NOMO-1 treated with dmso at 0.1 percent for 144 hours (cell line): ENCODE results near the gene ELP5.

ENCODE experiments used
- DNase-seq: peaks from one replicate; lab custom pipeline; 2025; ENCODE audit not compliant: unreplicated experiment; lab: John Stamatoyannopoulos, UW

ELP5 gene

GRCh38 chr17:7218758-7219157 lies 33.3 kb upstream of the ELP5 start:
- DNase-seq, result no peak

GRCh38 chr17:7219229-7219811 lies 32.7 kb upstream of the ELP5 start:
- DNase-seq, result no peak

DNA sequence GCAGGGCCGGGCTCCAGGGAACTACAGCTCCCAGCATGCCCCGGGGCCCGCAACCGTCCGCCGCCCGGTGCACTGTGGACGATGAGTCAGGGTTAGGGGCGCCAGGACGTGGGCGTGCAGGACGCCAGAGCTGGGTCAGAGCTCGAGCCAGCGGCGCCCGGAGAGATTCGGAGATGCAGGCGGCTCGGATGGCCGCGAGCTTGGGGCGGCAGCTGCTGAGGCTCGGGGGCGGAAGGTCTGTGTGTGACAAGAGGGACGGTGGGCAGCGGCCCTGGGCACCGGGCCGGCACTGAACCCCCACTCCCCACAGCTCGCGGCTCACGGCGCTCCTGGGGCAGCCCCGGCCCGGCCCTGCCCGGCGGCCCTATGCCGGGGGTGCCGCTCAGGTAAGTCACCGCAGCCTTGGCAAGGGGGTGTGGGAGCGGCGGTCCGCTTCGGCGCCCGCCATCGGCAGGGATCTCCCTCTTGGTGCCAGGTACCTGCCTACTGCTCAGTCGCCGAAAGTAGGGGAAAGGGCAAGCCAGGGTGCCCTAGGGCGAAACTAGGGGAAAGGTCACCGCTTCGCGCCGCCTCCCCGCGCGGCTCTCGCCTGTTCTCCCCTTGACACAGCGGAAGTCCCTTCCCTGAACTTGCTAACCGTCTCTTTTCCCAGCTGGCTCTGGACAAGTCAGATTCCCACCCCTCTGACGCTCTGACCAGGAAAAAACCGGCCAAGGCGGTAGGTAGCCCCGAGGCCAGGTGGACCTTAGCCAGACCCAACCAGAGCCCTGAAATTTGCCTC lies 32.0 kb upstream of the ELP5 start, which contains the start of the genes ACADVL and DLG4:
Gene ACADVL, plus strand, starts transcription at position 127 of the 781 bp plus-strand sequence. Its CDS starts 47 bp downstream, at position 174.
Gene DLG4, minus strand, starts transcription at position 25 of the 781 bp plus-strand sequence.
- DNase-seq, result peak; percentile 61

DNA sequence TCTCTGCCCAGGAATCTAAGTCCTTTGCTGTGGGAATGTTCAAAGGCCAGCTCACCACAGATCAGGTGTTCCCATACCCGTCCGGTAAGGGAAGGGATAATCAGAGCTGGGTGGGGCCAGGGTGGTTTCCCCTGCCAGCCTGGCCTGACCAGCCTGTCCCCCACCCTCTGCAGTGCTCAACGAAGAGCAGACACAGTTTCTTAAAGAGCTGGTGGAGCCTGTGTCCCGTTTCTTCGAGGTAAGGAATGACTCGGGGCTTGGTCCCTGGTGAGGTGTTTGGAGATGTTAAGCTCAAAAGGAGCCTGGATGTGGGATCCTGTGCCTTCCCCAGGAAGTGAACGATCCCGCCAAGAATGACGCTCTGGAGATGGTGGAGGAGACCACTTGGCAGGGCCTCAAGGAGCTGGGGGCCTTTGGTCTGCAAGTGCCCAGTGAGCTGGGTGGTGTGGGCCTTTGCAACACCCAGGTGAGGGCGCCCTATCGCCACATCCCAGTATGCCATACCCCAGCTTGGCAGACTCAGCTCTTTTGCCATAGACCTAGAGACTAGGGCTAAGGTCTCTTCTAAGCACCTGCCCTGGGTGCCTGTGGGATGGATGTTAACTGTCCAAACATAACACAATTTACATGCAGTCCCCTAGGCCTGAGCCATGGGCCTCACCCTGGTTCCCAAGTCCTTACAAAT lies 31.3 kb upstream of the ELP5 start:
- peak; percentile 43 for DNase-seq

DNA sequence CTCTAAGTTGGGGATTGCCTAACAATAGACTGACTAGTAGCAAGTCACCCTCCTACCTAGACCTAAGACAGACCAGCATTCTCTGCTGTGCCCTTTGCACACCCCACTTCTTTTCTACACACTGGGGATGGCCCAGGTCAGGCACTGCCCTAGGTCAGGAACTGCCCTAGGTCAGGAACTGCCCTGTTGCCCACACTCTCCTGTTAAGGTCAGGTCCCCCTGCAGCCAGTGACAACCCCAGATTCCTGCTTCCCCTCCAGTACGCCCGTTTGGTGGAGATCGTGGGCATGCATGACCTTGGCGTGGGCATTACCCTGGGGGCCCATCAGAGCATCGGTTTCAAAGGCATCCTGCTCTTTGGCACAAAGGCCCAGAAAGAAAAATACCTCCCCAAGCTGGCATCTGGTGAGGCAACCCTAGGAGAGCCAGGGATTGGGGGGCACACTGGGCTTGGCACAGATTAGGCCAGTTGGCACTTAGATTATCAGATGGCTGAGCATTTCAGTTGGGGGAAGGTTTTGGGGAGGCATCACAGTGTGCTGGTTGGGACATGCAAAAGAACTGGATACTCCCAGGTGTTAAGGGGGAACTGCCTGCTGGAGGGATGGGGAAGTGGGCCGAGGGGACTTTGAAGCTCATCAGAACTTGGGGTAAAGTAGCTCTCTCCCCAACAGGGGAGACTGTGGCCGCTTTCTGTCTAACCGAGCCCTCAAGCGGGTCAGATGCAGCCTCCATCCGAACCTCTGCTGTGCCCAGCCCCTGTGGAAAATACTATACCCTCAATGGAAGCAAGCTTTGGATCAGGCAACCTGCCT lies 30.5 kb upstream of the ELP5 start:
- DNase-seq, result no peak

DNA sequence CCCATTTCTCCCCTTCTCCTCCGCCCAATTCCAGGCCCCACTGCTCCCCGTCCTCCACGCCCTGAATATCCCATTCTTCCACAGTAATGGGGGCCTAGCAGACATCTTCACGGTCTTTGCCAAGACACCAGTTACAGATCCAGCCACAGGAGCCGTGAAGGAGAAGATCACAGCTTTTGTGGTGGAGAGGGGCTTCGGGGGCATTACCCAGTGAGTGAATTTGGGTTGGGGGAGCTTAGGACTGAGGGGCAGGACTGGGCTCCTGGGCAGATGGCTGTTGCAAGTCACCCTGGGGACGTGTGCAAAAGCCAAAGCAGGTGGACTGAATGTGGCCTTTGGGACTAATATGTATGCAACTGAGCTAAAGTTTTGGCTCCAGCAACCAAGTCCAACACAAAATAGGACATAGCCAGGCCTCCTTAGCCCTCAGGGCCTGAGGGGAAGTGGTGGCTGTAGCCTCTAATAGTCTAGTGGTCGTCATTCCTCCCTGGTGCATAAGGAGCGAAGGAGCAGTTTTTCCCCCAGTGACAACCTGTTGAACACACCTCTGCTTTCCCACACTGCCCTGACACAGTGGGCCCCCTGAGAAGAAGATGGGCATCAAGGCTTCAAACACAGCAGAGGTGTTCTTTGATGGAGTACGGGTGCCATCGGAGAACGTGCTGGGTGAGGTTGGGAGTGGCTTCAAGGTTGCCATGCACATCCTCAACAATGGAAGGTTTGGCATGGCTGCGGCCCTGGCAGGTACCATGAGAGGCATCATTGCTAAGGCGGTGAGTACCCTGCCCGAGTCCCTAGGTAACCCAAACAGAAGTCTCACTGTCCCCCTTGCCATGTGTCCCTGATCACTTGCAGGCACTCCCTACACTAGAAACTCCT lies 29.7 kb upstream of the ELP5 start:
- DNase-seq, result no peak

DNA sequence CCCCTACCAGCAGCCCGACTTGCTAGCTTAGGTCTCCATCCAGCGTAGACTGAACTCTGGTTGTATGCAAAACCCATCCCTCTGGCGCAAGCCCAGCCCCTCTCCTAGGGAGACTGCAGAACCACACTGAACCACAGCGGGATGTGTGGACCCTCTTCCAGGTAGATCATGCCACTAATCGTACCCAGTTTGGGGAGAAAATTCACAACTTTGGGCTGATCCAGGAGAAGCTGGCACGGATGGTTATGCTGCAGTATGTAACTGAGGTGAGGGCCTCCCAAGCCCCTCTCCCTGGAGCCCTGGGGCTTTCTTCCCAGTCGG lies 29.1 kb upstream of the ELP5 start:
- no peak for DNase-seq

- no peak for DNase-seq
Observed at GRCh38 chr17:7223375-7223774, 28.6 kb upstream of the ELP5 start.

DNA sequence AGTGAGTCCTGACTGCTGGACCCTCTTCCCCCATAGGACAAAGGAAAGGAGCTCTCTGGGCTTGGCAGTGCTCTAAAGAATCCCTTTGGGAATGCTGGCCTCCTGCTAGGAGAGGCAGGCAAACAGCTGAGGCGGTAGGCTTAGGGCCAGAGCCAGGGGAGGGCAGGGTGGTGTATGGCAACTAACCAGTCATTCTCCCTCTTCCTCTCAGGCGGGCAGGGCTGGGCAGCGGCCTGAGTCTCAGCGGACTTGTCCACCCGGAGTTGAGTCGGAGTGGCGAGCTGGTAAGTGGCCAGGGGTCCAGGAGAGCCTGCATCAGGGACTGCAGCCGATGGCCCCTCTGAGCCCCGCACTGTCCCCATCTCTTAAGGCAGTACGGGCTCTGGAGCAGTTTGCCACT lies 27.9 kb upstream of the ELP5 start:
- DNase-seq, result no peak

- DNase-seq, result no peak
Observed at GRCh38 chr17:7224661-7225111, 27.3 kb upstream of the ELP5 start.

DNA sequence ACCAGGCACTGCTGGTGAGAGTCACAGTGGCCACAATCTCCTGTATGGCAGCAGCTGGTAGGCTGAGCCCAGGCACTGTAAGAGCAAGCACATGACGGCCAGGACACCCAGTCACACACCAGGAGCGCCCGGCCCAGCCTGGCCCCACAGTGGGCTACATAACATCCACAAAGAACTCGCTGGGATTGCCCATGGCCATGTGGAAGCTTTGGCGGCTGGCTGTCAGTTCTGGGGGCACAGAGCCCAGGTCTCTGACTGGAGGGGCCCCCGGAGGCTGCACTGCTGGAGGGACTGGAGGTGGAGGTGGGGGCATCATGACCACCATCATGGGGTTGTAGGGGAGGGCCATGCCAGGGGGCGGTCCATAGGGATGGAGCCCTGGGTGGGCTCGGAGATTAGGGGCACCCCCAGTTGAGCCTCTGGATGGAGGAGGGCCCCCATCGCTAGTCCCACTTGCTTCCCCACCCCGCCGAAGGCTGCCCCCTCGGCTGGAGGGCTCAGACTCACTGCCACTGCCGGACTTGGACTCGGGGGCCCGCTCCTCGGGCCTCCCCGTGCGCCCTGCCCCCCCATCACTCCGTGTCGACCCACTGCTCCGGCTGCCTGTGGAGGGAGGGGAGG lies 26.2 kb upstream of the ELP5 start:
- no peak for DNase-seq

DNA sequence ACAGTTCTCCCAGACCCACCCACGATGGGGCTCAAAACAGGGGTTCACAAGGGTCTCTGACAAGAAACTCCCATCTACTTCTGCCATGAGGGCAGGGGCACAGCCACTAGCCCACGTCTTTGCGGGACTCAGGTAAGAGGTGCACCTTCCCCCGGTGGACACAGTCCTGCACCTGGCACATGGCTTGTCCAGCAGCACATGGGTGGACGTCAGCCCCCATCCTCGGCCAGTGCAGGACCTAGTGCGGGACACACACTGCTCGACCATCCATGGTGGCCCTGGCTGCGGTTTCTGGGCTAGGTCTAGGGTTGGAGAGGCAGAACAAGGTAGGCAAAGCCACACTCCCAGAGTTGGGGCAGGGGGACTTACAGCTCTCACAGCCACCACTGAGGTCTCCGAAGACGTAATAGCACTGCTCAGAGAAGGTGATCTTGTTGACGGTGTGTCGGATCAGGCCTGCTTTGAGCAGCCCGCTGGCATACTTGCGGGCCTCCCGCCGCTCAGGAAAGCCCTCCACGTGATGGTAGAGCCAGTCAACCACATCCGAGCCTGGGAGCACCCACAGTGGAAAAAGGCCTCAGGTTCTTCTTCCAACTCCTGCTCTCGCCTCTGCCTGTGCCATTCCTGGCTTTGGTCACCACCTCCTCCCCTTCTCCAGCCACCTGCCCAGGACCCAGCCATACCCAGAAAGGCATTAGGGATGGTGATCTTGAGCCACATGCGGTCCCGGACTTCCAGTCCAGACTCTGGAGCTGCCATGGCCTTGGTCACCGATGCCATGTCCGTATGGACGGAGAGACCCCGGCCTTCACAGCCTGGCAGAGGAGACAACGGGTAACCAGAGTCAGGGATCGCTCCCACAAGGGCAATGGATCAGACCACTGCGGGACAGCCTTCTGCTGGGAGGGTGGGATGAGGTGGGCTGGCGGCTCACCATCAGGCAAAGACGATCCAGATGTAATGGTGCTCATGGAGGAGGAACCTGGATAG lies 25.0 kb upstream of the ELP5 start:
- DNase-seq, result no peak

DNA sequence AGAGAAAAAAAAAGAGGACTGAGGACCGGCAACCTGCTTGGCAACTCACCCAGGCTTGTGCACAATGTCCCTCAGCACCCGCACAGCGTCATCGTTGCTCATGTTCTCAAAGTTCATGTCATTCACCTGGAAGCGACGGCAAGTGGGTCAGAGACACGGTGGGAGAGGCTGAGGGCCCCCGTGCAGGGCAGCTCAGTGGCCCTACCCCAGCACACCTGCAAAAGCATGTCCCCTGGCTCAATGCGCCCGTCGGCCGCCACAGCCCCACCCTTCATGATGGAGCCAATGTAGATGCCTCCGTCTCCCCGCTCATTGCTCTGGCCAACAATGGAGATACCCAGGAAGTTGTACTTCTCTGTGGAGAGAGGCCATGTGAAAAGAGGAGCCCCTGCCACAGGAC lies 23.1 kb upstream of the ELP5 start:
- DNase-seq, result no peak

DNA sequence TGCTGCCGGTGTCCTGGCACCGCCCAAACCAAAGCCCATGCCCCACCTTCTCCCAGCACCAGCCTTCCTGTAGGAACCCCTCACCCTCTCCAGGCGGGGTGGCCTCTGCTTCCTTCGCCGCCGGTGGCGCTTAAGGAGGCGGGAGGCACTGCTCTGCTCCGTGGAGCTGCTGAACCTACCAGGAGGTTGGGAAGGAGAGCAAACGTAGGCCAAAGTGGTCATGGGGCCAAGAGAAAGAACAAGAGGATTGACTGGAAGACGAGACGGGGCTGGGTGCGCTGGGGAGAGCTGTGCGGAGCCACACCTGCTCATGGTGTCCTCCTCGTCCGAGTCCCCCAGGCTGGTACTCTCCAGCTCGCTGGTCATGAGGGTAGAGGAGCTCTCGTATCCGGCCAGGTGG lies 22.5 kb upstream of the ELP5 start:
- DNase-seq, result no peak

DNA sequence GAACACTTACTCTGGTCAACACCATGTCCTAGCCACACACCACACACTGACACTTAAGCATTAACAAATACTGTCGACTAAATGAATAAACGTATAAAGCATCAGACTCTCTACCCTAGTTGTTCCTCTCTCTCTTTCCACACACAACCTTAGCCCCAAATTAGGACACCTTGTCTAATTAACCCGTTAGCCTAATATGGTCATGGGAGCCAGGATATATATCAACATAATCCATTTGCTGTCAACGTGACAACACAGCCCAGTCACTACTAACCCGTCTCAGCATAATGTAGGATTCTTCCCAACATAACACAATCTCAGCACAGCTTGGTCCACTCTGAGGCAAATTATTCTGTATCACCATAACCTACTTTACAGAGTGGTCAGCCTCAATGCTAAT lies 19.9 kb upstream of the ELP5 start:
- no peak for DNase-seq

DNA sequence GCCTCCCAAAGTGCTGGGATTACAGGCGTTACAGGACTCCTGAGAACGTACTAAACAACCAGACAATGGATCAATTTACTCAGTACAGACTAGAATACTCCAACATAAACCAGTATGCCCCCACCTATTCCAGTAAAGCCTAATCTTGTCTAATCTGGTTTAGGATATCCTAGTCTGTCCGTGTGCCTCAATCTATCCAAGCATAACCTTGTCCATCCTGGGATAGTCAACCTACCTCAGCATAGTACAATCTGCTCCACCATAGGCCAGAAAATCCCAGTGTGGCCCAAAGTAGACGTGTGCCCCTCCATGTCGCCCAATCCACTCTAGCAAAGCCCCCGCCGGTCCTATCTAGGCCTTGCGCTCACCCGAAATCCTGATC lies 18.3 kb upstream of the ELP5 start:
- DNase-seq, result no peak

DNA sequence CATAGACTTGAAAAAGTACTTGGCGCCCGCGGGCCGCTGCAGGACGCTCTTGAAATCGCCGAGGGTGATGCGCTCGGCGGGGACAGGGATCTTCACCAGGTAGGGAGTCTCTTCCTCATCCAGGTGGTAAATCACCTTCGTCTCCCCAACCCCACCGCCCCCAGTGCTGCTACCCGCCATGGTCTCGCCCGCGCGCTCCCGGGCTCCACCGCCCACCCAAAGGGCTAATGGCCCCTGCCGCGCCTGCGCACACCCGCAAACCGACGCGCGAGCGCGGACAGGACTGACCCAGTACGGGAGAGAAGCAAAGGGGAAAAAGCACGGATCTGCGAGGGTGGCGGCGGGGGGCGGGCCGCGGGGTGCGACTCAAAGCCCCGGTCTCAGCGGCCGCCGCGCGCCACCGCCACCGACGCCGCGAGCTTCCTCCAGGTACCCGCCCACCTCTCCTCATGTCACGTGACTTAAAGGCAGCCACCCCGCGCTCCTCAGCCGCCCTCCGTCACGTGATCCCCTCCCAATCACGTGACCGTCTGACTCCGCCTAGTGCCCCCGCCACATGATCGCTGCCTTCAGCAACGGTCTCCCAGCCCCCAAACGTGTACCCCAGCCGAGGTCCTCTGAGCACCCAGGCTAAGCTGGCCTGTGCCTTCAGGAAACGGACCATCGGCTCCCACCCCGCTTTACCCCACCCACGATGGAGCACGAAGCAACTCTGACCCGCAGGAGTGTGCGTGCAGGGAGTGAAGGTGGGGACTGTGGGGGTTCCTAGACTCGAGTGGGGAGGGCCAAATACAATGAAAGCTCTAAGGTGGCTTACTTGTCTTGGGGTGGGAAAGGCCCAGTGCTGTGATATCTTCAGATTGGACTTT lies 17.7 kb upstream of the ELP5 start, which contains the start of gene DVL2:
Gene DVL2, minus strand, starts transcription at position 435 of the 869 bp plus-strand sequence. Its CDS starts 255 bp downstream, at position 180.
- peak; percentile 97 for DNase-seq
